Measurements from ENCODE around the gene WDR37.
"Not testable (repeated sequence)": the region's sequence is repeated elsewhere in the genome, so short reads cannot be mapped to it uniquely, and the experiment has no call there.

WDR37 gene

DNA sequence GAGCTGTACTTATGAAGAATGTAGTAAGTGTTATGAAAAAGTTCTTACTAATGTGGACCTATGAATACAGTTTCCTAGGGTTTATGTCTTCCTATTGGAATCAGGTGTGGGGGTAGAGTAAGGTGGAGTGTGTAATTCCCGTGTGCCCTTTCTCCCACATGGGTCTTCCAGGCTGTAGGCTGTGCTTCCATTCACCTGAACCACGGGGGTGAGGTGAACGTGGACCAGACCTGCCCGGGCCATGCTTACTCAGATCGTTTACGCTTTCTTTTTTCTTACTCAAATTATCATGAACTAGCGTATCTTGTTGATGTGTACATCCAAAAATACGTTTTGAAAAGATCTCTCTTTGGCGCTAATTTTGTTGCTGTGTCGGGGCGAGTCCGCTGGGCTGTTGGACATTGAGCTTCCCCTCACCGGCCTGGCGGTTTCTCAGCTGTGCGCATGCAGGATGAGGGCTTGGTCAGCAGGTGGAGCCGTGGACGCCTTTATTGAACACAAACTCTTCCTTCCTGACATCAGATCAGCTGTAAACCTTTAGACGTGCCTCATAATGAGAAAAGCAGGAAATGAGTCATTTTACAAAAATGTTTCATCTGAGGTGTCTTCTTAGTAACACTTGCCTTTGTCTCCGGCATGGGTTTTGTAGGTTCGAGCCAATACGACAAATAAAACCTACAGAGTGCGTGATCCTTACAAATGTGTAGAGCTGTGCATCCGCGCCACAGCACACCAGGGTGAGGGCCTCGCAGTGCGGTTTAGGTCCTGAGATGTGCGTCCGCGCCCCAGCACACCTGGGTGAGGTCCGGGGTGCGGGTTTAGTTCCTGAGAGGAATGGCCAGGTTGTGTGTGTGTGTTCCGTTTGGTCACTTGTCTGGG, 53.8 kb downstream of the WDR37 start:
- DNase-seq = peak; percentile 77

DNA sequence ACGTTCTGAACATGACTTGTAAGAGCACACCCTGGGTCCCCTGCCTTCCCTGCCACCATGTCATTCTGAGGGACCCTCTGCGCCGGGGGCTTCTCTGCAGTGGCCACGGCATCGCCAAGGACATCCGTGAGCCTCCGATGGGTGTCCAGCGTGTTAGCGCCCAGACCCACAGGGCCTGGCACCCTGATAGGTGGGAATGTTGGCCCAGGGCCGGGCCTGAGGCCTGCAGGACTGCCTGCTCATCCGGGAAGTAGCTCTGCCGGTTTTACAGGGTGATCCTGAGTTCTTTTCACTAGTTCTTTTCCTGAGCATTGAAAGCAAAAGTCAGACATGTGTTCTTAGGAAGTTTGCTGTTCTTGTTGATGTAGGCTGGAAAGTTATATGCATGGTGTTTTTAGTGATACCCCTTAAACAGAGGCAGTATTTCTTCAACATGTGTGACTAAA, 54.5 kb downstream of the WDR37 start:
- no peak for DNase-seq

DNA sequence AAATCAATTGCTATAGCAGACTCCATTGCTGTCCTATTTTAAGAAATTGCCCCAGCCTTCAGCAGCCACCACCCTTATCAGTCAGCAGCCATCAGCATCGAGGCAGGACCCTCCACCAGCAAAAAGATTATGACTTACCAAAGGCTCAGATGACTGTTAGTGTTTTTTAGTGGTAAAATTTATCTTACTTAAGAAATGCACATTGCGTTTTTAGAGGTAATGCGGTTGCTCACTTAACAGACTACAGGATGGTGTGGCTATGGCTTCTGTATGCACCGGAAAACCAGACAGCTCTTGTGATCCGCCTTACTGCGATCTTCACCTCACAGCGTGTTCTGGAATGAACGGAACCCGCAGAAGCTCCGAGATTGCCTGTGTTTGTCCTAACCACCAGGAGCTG, 58.1 kb downstream of the WDR37 start:
- DNase-seq = no peak

DNA sequence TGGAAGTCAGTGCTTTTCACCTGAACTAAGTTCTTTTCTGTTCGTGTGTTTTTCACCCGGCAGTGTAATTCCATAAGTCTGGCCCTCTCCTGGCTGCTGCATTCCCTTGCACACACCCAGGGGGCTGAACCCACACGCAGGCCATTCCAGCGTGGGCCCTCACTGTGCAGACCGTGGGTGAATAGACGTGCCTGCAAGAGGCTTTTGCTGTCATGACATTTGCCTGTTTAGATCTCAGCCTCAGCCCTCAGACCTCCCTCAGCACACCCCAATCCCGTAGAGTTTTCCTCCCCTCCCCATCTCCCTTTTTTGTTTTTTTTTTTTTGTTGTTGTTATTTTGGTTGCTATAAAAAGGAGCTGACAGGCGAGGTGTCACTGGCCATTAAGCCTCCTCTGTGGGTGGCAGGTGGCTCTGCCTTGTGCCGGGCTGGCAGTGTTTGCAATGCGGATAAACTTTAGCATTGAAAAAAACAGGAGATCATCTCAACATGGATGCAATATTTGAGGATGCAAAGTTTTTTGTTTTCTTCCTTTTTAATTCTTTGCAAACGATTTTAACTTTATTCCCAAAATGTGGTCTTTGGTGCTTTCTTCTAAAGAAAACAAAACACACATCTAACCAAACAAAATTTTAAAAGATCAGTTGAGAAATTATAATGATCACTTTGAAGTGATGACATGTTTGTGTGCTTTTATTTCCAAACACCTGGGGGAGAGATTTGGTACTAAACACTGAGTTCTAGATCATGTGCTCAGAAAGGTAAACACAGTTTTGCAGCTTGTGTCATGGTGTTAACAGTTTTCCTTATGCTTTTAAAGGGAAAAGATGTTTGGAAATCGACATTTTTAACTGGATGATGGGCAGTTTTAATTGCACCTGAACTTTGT, 58.8 kb downstream of the WDR37 start:
- no peak for DNase-seq

DNA sequence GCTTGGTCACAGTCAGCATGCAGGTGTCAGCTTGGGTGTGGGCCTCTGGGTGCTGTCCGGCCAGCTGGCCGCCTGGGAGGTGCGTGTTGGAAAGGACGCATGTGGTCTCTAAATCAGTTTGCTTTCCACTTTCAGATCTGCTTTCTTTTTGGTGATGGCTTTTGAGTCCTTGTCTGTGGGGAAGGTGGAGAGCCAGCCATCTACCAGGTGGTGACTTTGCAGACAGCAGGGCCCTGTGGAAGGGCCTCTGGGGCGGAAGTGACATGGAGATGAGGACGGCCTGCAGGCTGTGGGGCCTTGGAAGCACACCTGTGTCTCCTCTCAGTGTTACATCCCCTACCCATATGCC, 59.4 kb downstream of the WDR37 start:
- no peak for DNase-seq

DNA sequence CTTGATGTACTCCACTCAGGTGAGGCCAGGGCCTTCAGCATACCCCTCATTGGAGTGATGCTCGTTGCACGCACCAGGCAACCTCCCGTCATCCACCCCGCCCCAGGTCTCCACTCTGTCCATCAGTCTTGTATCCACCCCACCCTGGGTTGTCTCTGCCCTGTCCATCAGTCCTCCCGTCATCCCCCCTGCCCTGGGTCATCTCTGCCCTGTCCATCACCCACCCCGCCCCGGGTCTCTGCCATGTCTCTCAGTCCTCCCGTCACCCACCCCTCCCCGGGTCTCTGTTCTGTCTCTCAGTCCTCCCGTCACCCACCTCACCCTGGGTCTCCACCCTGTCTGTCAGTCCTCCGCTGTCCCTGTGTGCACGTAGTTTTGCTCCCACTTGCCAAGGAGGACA, 59.9 kb downstream of the WDR37 start:
- no peak for DNase-seq

DNA sequence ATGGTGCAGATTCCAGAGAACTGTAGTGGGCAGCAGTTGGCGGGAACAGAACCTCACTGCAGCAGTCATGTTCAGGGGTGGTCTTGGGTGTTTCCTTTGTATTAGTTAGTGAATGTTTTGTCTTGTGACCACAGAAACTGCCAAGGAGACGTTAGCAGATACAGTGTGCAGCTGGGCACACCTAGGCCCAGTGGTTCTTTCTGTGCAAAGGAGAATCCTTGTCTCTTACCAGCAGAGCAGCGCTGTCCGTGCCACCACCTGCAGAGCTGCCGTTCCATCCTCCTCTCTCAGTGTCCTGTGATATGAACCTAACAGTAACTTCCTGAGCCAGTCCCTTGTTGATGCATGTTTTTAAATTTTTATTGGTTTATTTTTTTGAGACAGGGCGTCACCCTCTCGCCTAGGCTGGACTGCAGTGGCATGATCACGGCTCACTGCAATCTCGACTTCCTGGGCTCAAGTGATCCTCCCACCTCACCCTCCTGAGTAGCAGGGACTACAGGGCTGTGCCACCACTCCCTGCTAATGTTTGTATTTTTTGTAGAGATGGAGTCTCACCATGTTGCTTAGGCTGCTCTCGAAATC, 60.6 kb downstream of the WDR37 start:
- no peak for DNase-seq

DNA sequence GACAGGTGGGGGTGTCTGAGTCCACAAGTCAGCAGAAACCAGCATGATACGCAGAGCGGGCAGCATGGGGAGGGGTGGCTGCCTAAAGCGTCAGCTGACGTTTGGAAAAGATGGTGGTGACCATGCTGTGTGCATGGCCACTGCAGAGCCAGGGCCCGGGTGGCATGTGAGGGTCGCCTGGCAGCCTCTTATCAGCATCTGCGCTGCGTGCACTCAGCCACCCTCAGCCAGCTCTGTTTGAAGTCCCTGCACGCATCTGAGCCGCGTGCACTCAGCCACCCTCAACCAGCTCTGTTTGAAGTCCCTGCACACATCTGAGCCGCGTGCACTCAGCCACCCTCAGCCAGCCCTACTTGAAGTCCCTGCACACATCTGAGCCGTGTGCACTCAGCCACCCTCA, 61.5 kb downstream of the WDR37 start:
- no peak for DNase-seq

DNA sequence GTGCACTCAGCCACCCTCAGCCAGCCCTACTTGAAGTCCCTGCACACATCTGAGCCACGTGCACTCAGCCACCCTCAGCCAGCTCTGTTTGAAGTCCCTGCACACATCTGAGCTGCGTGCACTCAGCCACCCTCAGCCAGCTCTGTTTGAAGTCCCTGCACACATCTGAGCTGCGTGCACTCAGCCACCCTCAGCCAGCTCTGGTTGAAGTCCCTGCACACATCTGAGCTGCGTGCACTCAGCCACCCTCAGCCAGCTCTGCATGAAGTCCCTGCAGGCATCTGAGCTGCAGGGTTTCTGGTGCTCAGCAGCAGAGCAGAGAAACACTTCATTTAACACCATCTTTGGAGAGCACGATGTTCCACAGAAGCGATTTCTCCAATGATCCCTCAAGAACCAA, 62.1 kb downstream of the WDR37 start:
- DNase-seq = not testable (repeated sequence)

DNA sequence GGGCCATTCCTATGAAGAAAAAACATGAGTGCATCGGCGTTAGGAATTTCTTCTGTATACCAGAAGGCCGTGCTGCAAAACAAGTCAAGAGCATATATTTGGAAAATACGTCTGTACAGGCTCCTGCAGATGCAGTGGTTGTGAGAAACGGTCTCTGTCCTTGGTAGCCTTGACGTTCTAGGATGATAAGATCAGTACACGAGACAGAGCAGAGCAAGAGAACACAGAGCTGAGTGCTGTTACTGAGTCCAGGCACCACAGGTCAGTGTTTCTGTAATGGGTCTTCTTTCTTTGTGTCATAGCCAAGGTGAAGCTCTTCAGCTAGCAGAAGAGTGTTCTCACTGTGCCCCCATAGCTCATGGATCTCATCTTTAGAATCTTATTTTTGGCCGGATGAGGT, 62.8 kb downstream of the WDR37 start:
- no peak for DNase-seq

DNA sequence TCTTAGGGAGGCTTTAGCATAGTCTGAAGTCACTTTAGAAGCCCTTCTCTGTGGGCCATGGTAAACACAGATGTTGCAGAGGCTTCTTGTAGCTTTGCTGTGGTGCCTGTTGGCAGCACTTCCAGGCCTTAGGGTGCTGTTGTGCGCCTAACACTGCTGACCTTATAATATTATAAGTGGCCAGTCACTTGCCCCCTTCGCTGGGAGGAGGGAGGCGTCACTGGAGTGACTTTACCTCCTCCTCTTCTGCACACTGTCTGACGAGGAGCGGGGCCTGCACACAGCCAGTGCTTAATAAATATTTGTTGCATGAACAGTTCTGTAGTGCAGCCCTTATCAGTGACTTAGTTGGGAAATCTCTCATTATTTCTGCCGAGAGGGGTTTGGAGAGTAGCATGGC, 63.3 kb downstream of the WDR37 start:
- no peak for DNase-seq

DNA sequence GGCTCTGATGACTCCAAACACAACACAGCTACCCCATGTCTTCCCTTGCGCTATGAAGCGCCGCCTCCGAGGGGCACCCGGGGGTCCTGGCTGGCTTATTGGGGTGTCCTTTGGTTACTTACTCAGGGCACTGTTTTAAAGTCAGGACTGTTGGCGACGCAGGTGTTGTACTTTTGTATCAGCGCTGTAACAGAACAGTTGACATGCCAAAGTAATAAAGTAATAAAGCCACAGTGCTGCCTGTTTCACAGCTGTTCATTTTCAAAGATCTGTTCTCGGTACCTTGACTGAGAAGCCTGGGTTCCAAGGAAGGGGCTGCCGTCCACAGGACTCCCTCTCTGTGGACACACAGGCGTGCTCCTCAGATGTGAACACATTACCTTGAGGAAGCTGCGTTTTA, 64.1 kb downstream of the WDR37 start:
- no peak for DNase-seq

DNA sequence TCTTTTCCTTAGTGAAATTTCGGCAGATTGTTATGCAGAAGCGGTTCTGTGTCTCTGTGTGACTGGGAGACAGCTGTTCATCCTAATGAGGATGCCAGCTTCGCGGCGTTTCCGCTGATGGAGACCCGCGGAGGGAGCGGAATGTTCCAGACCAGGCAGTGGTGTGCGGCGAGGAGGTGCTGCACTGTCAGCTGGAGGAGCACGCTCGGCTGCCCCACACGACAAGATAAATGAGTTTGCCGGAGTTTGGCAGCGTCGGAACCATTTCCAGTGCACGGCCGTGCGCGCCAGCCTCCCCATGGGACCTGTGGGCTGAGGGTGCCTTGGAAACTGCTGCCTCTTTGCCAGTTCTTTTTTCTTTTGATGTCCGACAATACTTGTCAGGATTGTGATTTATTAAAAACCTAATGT, 64.6 kb downstream of the WDR37 start:
- no peak for DNase-seq

DNA sequence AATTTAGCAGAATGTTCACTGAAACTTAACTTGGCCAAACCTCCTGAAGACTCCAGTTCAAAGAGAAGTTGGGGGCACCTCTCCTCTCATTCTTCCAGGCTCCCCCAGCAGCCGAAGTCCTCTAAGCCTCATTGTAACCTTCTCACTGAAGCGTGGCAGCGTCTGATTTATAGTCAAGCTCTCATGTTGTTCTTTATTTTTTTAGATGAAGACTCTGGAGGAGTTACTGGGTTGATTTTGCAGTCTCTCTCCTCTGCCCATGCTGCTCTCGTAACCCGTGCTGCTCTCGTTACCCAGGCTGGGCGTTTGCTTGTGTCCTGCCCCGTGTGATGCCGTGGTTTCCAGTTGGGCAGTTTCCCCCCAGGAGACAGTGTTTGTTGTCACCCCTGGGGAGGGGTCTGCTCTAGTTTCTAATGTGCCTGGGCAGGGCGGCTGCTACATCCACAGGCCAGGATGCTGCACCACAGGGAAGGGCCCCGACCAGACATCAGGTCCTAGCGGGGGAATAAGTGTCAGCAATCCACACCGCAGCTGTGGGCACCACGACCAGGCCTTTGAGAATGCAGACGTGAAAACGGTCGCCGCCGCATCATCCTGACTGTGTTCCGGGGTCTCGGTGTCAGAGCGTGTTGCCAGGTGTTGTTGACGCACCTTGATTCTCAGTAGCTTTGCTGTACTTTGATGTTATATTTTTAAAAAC, 65.2 kb downstream of the WDR37 start:
- no peak for DNase-seq

DNA sequence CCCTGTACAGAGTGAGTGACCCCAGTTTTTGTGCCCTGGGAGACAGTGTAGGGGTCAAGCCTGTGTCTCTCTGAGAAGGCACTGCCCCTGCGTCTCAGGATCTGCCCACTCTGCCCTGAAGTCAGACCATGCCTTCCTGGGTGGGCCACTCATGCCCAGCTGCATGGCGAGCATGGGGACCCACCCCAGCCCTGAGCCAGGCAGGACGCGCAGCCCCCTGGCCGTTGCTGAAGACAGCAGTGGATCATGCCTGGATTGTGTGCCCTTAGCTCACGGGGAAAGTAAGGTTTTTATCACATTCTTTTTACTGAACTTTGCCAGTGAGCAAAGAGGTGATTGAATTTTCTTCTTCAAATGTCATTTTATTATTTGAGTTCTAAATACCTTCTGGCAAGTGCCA, 66.2 kb downstream of the WDR37 start:
- no peak for DNase-seq

DNA sequence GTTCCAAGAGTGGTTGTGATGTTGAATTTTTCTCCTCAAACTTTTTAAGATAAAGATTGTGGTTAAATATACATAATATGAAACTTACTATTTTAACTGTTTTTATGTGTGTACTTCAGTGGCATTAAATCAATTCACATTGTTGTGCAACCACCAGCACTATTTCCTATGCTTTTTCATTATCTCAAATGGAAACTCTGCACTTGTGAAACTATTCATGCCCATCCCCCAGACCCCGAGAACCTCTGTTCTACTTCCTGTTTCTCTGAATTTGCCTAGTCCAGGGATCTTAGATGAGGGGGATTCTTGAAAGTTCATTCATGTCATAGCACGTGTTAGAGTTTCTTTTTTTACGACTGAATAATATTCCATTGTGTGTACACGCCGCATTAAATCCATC, 67.0 kb downstream of the WDR37 start:
- DNase-seq = no peak

DNA sequence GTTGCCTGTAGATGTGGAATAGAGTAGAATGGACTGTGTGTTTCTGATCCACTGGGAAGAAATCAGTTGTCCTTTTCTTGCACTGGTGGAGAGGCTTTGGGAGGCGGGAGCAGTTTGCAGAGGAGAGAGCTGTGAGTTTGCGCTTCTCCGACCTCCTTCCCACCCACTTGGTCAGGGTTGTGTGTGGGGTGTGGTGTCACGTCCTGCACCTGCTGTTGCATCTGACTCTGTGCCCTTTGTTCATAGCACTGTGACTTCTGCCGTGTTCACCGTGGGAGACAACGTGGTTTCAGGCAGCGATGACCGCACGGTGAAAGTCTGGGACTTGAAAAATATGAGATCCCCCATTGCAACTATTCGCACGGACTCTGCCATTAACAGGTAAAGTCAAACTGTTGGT, 67.8 kb downstream of the WDR37 start:
- no peak for DNase-seq

DNA sequence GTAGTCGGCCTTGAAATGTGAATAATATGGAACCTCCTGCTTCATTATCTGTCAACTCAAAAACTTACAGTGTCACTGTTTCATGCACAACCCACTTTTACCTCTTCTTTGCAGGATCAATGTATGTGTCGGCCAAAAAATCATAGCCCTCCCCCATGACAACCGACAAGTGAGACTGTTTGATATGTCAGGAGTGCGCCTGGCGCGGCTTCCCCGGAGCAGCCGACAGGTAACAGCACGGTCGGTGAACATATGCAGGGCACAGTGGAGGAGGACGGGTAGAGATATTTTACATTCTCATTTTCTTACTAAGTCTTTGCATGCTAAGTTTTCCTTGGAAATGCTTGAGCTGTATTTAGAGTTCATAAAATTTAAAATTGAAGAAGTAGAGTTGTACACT, 68.6 kb downstream of the WDR37 start:
- DNase-seq = no peak

DNA sequence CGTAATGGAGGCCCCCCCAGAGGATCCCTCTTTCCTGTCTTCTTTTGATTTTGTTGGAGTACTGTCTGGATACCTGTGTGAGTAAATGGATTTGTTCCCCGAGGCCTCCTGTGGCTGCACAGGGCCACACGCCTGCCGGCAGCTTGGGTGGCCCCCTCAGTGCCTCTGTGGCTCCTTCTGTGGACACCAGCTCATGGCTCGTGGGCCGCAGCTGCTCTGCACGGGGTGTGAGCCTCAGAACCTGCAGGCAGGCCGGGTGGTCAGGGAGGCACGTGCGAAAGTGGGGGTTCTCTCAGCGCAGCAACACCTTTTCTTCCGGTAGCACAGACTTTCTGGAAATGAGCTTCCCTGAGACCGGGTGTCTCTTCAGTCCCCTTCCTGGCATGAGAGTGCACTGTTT, 70.3 kb downstream of the WDR37 start:
- no peak for DNase-seq

DNA sequence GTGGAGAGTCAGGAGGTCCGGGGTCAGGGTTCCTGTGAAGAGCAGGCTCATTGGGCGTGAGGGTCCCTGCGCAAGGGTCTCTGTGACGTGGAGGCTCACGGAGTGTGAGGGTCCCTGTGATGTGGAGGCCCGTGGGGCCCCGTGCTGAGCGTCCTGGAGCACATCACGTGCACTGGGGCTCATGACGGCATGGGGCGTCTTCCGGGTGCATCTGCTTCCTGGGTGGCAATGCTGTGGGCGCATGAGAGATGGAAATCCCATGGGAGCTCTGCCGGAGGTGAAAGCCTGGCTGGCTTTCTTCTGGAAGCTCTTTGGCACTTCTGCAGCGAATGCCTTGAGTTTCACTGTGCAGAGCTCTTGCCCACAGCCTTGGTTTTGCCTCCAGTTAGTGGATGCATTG, 71.4 kb downstream of the WDR37 start:
- no peak for DNase-seq

DNA sequence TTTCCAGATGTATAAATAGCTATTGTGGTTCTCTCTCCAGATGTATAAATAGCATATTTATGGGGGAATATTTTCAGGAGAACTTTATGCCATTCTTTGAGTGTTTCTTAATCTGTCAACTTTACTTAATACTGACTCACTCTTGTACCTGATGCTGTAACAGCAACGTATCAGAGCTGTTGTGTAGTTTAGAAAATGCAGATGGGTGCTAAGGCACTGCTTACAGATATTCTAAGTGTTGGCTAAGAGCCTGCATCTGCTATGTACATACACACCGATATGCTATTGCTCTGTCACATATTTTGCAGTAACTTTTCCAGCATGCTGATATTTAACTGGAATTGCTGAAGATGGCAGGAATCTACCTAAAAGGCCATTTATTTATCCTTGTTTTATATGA, 71.9 kb downstream of the WDR37 start:
- no peak for DNase-seq

DNA sequence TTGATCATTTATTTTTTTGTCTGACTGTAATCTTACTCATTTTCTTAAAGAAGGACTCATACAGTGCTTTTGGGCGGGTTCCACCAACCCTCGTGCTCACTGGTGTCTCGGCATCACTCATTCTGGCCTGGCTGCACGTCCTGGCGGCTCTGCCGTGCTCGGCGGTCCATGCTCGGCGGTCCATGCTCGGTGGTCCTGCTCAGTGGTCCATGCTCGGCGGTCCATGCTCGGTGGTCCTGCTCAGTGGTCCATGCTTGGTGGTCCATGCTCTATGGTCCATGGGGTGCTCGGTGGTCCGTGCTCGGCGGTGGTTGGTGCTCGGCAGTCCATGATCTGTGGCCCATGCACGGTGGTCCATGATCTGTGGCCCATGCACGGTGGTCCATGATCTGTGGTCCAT, 72.5 kb downstream of the WDR37 start:
- DNase-seq = no peak

DNA sequence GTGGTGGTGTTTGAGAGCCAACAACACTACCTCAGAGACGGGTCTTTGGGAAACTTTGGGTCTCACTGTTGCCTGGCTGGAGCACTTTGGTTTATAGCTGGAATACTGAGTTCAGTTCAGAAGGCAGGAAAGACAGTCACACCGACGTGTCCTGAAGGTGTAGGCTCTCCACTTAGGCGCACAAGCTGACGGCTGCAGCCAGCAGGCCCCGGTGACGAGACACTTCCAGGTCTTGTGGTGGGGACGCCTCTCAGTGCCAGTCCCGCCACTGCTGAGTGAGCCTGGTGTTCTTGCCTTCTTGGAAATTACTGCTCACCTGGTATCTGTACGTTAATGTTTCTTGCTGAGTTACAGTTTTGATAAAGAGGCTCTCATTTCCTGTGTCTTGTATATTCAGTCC, 74.0 kb downstream of the WDR37 start:
- no peak for DNase-seq

Data from activated CD4-positive, alpha-beta T cell treated with anti-CD3 and anti-CD28 coated beads for 4 hours (primary cell).